SW 1271 (cell line): ENCODE results near the gene PLAAT5.
A peak's percentile ranks its signal among the peaks of the same experiment; 100 is the strongest.
"Not testable (repeated sequence)": the region's sequence is repeated elsewhere in the genome, so short reads cannot be mapped to it uniquely, and the experiment has no call there.

Experiments
- DNase-seq, 2 experiments: peaks; one replicate each; lab custom pipeline; 2025; lab: John Stamatoyannopoulos, UW

PLAAT5 gene, protein sequence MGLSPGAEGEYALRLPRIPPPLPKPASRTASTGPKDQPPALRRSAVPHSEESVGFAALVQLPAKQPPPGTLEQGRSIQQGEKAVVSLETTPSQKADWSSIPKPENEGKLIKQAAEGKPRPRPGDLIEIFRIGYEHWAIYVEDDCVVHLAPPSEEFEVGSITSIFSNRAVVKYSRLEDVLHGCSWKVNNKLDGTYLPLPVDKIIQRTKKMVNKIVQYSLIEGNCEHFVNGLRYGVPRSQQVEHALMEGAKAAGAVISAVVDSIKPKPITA

DNA sequence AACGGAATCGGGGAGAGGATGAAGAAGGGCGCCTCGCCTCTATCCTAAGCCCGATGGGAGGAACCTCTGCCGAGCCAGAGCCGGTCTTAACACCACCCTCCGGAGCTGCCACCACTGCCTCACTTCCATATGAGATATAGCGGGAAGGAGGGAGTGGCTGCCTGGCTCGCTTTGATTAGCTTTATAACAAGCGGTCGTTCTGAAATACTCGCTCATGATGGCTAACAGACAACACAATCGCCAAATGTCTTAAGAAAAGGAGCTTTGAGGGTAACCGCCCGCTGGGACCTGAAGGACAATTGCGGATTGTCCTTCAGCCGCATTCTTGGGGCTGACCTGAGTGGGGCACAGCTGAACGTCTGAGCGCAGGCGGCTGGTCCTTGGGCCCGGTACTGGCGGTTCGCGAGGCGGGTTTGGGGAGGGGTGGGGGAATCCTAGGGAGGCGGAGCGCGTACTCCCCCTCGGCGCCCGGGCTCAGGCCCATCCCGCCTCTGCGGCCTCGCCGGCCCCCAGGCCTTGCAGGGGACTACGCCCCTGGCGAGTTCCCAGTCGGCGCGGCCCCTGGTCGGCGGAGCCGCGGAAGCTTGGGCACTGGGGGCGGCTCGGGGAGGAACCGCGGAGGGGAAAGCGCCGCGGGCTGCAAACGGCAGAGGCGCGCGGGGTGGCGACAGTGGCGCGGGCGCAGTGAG lies at the start of gene PLAAT5:
Gene PLAAT5 (minus strand): TSS at position 617 of the 689 bp plus-strand sequence. CDS start 133 bp downstream, at position 484.
- DNase-seq: no peak

DNA sequence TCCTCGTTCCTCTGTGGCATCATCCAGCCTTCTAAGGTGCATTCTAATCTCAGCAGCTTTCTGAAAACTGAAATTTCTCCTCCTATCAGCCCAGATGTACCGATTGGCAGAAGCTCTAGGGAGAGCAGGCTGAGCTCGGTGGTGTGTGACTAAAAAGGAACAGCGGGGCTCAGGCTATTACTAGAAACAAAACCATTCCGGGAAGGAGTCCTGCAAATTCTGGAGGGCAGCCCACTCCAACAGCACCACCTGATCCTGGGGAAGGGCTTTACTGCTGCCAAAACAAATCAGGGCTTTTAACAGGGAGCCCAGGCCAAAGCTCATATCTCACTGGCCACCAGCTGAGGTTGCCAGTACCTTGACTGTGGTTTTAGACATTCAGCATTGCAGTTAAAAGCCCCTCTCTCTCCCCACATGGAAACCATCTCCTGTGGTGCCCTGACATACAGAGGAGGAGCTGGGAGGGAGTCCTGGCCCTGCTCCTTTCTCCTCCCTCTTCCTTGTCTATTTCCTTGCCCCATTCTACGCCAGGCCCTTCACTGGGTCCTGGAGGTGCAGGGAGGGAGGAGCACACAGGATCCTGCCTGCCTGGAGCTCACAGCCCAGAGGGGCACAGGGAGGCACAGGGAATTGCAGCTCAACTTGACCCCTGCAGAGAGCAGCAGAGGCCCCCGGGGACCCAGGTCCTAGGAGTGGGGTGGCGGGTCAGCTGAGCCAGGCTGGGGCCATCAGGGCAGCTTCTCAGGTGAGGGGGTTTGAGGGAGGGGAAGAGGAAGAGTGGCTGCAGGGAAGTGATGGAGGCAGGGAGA lies 46.5 kb upstream of the PLAAT5 start:
- no peak for DNase-seq

DNA sequence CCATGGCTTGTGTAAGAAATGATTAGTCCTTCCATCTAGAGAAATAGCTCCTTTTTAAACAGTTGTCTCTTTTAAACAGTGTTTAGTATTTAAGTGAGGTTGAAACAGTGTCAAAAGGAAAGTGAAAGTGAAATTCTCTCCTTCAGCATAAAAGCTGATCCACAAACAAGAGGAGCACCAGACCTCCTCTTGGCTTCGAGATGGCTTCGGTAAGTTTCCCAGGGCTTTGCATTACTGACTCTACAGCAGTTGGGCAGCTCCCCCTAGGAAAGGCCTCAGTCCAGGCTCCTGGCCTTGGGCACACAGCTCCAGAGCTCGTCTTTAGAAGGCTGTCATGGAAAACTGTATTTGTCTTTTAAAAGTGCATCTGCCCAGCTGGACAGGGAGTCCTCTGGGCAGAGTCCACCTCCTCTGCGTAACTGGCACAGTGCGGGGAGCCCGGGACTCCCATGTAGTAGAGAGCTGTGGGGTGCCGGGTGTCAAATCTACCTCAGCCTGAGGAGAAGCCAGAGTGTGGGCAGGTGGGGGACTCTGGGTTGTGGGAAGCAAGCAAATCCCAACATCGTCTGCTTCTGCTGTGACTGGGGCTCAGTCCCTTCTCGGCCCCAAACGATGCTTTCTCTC lies 45.8 kb upstream of the PLAAT5 start, which contains the start of gene PLAAT4:
Gene PLAAT4 (plus strand): TSS at position 140 of the 624 bp plus-strand sequence. CDS start 61 bp downstream, at position 201.
- DNase-seq: no peak

DNA sequence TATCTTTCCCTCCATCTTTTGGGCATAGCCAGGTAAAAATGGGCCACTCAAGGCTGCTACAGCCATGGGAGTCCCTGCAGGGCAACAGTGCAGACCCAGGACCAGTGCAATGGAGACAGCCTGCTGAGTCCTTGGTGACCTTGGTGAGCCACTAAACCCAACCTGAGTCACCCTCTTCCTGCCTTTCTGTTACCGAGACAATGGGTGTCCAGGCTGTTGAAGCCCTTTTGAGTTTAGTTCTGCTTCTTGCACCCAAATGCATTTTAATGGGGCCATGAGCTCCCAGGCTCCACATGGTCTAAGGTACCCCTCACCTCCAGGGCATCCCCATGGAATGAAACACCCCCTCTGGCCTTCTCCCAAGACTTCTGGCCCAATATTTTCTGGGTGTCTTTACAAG lies 44.8 kb upstream of the PLAAT5 start:
- DNase-seq: no peak

DNA sequence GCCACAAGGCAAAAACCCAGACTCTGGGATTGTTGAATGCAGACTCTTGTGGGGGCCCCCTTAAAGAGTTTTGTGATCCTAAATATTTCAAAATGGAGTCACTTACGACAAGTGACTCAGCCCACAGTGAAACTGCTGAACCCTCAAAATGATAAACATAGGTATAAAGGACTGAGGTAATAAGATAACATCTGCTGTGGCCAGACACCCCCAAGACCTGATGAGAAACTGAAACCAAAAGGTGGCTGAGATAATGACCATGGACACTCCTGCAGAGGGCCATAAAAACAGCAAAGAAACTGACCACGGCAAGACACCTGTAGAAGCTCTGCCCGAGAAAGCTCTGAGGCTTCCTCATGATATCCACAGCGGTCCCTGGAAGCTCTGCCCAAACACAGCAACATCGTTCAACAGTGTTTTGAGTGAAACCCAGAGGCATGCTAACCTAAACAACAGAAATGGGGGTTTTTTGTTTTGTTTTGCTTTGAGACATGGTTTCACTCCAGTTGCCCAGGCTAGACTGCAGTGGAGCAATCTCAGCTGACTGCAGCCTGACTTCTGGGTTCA lies 44.0 kb upstream of the PLAAT5 start:
- DNase-seq: no peak

DNA sequence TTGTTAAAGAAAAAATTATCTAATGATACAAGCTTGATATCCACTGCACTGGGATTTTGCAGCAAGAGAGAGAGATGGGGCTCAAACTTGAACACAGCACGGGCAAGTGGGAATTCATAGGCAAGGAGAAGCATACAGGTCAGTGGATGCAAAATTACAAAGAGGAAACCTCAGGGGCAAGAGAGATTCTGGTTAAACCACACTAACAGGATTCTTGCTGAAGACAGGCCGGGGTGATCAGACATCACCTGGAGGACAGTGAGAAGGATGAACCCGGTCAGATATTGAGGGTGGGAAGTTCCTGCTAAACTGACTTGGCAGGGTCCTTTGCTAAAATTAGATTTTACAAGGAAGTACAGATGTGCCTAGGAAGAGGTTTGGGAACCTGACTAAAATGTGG lies 43.1 kb upstream of the PLAAT5 start:
- DNase-seq: no peak

DNA sequence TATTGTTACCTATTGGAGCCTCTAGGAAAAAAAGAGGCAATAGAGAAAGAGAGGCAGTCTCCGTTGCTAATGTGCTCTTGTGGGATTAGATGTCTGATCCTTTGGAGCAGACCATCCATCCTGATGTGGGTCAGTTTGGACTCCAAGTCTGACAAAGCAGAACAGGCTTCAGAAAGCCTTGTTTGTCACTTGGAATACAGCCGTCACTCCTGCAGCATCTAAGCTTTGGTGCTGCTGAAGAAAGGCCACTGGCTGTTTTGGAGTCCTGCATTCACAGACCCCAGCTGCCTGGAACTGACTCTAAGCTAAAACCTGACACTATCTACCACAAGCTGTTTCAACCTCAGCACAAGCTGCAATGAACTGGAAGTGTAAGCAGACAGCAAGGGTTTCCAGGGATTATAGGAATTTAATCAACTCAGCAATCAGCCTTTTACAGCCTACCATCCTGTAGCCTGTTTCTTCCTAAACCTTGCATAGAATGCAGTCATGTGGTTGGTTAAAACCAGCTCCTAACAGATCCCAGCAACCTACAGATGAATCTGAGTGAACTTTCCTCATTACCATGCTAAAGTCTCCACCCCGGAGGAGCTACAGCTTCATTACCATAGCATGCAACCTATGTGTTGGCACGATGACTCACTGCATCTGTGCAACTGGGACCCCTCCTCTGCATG lies 42.0 kb upstream of the PLAAT5 start:
- no peak for DNase-seq

DNA sequence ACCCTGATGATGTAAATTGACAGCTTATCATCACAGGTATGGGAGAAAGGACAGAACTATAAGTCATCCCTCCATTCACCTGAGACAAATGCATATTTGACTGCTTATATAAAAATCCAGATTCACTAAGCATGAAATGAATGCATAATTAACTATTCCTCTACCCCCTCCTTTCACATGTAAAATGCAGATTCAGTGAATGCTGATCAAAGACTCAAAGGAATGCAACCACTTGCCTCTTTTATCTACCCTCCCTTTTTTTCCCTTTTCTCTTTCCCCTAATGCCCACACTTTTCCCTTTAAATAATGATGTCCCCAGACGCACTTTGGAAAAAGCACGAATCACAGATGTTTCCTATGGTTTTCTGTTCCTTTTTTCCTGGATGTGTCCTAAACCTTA lies 41.1 kb upstream of the PLAAT5 start:
- no peak for DNase-seq

DNA sequence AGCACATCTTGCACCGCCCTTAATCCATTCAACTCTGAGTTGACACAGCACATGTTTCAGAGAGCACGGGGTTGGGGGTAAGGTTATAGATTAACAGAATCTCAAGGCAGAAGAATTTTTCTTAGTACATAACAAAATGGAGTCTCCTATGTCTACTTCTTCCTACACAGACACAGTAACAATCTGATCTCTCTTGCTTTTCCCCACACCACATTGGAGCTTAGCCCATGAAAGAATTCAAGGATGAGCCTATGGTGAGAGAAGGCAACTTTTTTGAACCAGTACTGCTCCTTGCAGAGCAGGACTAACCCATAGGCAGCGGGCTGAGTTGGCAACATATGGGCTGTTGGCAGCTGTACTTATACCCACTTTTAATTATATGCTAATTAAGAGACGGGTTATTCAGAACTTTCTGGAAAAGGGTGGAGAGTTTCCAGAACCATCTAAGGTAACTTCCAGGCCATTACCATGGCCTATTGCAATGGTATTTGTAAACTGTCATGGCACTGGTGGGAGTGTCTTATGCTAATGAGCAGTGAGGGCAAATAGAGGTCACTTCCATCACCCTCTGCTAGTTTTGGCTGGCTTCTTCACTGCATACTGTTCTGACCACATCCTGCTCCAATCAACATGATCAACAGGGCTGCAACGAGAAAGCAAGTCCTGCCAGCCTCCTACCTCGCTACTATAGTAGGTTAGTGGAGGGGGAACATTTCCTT lies 40.3 kb upstream of the PLAAT5 start:
- DNase-seq: peak in 1 of 2 experiments; percentile 38

DNA sequence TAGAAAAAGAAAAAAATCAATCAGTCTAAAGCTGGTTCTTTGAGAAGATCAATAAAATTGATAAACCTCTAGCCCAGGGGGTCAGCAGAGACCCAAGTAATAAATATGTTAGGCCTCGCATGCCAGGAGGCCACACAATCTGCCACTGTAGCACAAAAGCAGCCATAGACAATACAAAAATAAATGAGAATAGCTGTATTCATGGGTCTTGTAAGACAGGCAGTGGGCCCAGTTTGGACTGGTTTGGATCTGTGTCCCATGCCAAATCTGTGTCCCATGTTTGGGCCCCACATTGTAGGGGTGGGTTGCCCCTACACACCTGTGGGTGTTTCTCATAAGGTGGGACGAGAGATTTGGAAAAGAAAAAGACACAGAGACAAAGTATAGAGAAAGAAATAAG lies 39.1 kb upstream of the PLAAT5 start:
- no peak for DNase-seq

DNA sequence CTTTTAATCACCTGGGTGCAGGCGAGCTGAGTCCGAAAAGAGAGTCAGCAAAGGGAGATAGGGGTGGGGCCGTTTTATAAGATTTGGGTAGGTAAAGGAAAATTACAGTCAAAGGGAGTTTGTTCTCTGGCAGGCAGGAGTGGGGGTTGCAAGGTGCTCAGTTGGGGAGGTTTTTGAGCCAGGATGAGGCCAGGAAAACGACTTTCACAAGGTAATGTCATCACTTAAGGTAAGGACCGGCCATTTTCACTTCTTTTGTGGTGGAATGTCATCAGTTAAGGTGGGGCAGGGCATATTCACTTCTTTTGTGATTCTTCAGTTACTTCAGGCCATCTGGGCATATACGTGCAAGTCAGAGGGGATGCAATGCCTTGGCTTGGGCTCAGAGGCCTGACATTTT lies 38.4 kb upstream of the PLAAT5 start:
- DNase-seq: not testable (repeated sequence)

DNA sequence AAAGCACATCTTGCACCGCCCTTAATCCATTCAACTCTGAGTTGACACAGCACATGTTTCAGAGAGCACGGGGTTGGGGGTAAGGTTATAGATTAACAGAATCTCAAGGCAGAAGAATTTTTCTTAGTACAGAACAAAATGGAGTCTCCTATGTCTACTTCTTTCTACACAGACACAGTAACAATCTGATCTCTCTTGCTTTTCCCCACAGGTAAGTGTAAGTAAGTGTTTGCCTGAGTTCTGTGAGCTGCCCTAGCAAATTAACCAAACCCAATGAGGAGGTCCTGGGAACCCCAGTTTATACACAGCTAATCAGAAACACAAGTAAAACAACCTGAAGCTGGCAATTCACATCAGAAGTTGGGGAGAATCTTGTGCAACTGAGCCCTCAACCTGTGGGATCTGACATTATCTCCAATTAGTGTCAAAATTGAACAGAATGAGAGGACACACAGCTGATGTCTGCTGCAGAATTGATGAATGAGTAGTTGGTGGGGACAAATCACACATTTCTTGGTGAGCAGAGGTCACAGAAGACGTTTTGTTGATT lies 37.8 kb upstream of the PLAAT5 start:
- DNase-seq: not testable (repeated sequence)

DNA sequence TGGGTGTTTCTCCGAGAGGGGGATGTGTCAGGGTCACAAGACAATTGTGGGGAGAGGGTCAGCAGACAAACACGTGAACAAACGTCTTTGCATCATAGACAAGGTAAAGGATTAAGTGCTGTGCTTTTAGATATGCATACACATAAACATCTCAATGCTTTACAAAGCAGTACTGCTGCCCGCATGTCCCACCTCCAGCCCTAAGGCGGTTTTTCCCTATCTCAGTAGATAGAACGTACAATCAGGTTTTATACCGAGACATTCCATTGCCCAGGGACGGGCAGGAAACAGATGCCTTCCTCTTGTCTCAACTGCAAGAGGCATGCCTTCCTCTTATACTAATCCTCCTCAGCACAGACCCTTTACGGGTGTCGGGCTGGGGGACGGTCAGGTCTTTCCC lies 37.2 kb upstream of the PLAAT5 start:
- not testable (repeated sequence) for DNase-seq

DNA sequence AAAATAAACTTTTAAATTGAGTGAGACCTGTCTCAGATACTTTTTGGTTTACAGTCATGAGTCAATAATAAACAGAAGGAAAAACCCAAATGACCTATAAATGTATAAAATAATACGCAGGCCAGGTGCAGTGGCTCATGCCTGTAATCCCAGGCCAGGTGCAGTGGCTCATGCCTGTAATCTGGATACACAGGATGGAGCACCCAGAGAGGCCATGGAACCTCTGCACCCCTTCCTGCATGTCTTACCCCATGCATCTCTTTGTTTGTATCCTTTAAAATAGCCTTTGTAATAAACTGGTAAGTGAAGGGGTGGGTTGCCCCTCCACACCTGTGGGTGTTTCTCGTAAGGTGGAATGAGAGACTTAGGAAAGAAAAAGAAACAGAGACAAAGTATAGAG lies 36.7 kb upstream of the PLAAT5 start:
- DNase-seq: no peak

DNA sequence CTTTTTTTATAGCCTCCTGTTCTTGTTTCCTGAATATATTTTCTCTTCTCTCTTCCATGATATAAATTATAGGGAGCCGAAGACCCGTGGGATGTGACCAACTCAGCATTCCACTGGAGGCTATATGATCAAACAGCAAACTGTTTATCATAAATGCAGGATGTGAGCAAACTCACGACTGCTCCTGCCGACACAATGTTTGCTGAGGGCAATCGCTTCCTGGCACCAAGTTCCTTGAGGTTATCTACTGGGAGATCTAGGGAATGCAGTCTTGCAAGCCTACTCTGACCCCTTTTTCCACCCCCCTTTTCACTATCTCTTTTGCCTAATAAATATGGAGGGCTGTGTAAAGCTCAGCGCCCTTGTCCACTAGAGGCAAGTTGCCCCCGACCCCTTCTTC lies 32.2 kb upstream of the PLAAT5 start:
- no peak for DNase-seq

DNA sequence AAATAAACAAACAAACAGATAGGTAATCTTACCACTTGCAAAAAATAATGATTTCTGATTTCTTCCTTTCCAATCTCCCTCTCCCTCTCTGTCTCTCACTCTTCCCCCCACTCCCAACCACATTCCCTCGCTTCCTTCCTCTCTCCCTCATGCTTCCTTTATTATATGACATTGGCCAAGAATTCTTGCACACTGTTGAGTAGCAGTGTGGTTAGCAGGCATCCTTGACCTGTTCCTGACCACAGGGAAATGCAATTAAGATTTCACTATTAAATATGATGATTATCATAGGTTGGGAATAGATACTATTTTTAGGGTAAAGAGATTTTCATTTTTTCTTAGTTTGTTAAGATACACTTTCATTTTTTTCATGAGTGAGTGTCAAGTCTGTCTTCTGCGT lies 30.9 kb upstream of the PLAAT5 start:
- DNase-seq: no peak

DNA sequence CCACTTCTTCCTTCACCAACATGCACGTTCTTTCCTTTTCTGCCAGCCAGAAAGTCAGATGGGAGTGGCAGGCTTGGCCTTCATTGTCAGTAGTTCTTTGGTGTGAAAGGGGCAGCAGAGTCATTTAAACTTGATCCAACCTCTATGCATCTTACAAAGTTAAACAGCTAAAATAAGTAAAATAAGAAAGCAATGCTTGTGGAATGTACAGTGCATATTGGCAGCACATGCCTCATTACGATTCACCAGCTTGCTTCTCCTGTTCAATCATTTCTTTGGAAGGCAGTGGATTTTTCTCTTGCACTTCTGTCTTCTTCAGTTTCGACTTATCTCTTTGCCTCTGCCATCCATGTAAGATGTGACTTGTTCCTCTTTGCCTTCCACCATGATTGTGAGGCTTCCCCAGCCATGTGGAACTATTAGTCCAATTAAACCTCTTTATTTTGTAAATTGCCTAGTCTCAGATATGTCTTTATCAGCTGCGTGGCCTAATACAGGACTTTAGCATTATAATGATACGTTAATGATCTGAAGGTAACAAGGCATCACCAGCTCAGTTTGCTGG lies 29.7 kb upstream of the PLAAT5 start:
- DNase-seq: no peak

DNA sequence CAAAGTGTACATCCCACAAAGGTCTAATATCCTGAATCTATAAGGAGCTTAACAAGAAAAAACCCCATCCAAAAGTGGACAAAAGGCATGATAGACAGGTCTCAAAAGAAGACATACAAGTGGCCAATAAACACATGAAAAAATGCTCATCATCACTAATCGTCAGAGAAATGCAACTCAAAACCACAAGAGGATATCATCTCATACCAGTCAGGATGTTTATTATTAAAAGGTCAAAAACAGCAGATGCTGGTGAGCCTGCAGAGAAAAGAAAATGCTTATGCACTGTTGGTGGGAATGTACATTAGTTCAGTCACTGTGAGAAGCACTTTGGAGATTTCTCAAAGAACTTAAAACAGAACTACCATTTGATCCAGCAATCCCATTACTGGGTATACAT lies 27.6 kb upstream of the PLAAT5 start:
- no peak for DNase-seq

DNA sequence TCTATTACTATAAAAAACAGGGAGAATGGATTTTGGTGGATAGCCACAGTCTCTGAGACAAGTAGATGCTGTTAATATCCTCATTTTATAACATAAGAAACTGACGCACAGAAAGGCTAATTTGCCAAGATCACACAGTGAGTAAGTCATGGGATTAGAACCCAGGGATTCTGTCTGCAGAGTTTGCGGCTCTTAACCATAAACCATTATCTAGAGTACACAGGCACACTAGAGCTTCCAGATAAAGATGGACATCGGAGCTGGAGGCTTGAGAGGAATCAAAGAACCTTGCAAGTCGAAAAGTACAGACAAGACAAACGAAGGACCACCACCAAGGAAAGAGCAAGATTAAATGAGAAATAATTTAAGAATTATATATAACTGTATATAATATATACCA lies 26.2 kb upstream of the PLAAT5 start:
- no peak for DNase-seq

DNA sequence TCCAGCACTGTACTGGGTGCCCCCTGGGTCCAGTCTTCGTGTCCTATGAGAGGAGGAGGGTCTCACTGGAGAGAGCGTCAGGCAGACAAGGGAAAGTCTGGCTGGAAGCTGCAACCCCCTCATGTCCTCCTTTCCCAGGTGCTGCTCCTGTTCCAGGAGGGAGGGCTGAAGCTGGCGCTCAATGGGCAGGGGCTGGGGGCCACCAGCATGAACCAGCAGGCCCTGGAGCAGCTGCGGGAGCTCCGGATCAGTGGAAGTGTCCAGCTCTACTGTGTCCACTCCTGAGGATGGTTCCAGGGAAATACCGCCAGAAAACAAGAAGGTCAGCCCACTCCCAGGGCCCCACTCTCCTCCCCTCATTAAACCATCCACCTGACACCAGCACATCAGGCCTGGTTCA lies 25.1 kb upstream of the PLAAT5 start:
- DNase-seq: no peak
